ENCODE results near the gene SPTBN1. TPM values are rescaled to one million over a fixed set of nuclear protein-coding genes. Genes with fewer than 3 reads are reported as not detected.

The SPTBN1 gene
- total RNA-seq, 1 experiment from 2014 or later: 146 TPM

DNA sequence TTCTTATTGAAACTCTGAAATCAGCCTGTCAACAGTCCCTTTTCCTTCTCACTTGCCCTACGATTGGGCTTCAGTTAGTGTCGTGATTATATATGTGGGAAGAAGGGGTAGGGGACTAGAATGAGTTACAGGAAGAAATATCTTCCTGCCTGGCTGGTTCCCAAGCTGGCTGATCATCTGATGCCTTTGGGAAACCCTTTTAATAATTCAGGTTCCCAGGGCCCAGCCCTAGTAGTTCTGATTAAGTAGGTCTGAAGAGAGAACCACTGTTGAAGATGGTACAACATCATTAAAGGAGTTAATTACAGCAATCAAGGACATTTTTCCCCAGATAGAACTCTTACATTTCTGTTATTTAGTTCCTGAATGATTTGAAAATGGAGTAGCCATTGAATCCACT, 157.3 kb downstream of the SPTBN1 start:
- Histone ChIP-seq H3K27me3 (replicated peaks; ENCODE audit: insufficient read depth, low read depth, low read length, poor library complexity) (no peaks in the 10 kb centered on the region), H3K9me3 (ENCODE audit: low read depth, low read length, poor library complexity, severe bottlenecking) (no peaks in the 10 kb centered on the region), H3K36me3 (ENCODE audit: insufficient read depth, low read length, poor library complexity, severe bottlenecking) (peaks cover 24% of the 10 kb centered on the region), H3K4me3 (ENCODE audit: low read depth, low read length, poor library complexity, severe bottlenecking) (no peak overlapping the region), H3K4me1 (ENCODE audit: insufficient read depth, low read length, poor library complexity, severe bottlenecking) (peaks cover 22% of the 10 kb centered on the region), H3K27ac (ENCODE audit: low read depth, low read length, poor library complexity, severe bottlenecking) (peak overlapping the region; percentile 61)
- TF ChIP-seq, protein P1, sequence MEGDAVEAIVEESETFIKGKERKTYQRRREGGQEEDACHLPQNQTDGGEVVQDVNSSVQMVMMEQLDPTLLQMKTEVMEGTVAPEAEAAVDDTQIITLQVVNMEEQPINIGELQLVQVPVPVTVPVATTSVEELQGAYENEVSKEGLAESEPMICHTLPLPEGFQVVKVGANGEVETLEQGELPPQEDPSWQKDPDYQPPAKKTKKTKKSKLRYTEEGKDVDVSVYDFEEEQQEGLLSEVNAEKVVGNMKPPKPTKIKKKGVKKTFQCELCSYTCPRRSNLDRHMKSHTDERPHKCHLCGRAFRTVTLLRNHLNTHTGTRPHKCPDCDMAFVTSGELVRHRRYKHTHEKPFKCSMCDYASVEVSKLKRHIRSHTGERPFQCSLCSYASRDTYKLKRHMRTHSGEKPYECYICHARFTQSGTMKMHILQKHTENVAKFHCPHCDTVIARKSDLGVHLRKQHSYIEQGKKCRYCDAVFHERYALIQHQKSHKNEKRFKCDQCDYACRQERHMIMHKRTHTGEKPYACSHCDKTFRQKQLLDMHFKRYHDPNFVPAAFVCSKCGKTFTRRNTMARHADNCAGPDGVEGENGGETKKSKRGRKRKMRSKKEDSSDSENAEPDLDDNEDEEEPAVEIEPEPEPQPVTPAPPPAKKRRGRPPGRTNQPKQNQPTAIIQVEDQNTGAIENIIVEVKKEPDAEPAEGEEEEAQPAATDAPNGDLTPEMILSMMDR (conservative IDR thresholded peaks at IDR 0.05; ENCODE audit: low read depth, low read length): no peak
- TF ChIP-seq EZH2 (IDR thresholded peaks at IDR 0.05; ENCODE audit: borderline replicate concordance, low read depth, low read length, poor library complexity, severe bottlenecking): no peak
- CTCF ChIA-PET: no interaction called here
- BruUV-seq (replicated peaks): no TSS peak
- DNase-seq (ENCODE audit: low spot score): peak; percentile 57
- POLR2A ChIA-PET (ENCODE audit: low non-redundant PET): no interaction called here
- intact Hi-C loops (cut with micrococcal nuclease; ENCODE audit: unreplicated experiment): no loop called here

DNA sequence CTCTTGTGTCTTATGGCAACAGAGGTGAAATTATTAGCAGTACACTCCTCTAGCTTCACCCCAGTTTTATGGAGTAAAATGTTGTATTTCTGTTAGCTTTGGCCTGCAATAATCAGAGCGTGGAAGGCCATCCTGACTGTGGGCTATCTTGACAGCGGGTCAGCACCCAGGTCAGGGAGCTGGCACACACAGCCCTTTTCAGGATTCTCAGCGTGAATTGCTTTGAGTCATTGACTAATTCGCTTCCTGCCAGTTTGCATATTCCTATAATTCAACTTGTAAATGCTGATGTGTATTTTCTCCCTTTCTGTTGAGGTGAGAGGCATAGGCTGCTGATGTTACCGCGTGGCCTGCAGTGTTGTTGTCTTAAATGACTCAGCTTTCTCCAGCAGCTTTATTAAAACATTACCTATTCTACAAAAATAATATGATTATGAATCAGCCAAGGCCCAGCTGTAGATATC, 157.7 kb downstream of the SPTBN1 start:
- no peaks in the 10 kb centered on the region for H3K27me3 ChIP-seq (replicated peaks; ENCODE audit: insufficient read depth, low read depth, low read length, poor library complexity)
- no peak for TF ChIP-seq EZH2 (IDR thresholded peaks at IDR 0.05; ENCODE audit: borderline replicate concordance, low read depth, low read length, poor library complexity, severe bottlenecking)
- TF ChIP-seq, protein P1 (conservative IDR thresholded peaks at IDR 0.05; ENCODE audit: low read depth, low read length): no peak
- BruUV-seq (replicated peaks): no TSS peak
- POLR2A ChIA-PET (ENCODE audit: low non-redundant PET): no interaction called here
- DNase-seq (ENCODE audit: low spot score): peak; percentile 33
- intact Hi-C loops (cut with micrococcal nuclease; ENCODE audit: unreplicated experiment): no loop called here
- CTCF ChIA-PET: no interaction called here
- H3K9me3 ChIP-seq (ENCODE audit: low read depth, low read length, poor library complexity, severe bottlenecking): no peaks in the 10 kb centered on the region
- peaks cover 24% of the 10 kb centered on the region for H3K36me3 ChIP-seq (ENCODE audit: insufficient read depth, low read length, poor library complexity, severe bottlenecking)
- H3K4me3 ChIP-seq (ENCODE audit: low read depth, low read length, poor library complexity, severe bottlenecking): no peak overlapping the region
- peak overlapping the region; percentile 61 for H3K27ac ChIP-seq (ENCODE audit: low read depth, low read length, poor library complexity, severe bottlenecking)
- H3K4me1 ChIP-seq (ENCODE audit: insufficient read depth, low read length, poor library complexity, severe bottlenecking): peaks cover 22% of the 10 kb centered on the region

DNA sequence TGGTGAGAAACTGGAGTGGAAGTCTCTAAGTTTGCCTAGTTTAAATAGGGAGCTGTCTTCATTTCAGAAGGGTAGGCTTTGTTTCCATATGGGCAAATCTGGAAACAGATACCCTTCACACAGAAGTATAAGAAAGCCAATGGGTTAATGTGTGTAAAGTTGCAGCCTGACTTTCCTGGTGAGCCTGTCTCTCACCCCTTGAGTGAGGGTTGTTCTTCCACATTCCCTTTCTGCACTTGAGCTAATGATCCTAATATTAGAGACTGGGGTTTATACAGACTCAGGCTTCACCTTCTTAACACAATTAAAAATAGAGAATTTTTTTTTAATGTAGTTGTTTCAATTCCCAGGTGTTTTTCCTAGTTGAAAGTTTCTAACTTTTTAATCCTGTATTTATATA, 158.7 kb downstream of the SPTBN1 start:
- peaks cover 24% of the 10 kb centered on the region for H3K36me3 ChIP-seq (ENCODE audit: insufficient read depth, low read length, poor library complexity, severe bottlenecking)

More for the DNA sequence above, 158.7 kb downstream of the SPTBN1 start:
- intact Hi-C loops (cut with micrococcal nuclease; ENCODE audit: unreplicated experiment): no loop called here
- ChIA-PET POLR2A (ENCODE audit: low non-redundant PET) (no interaction called here), CTCF (no interaction called here)
- Histone ChIP-seq H3K27ac (ENCODE audit: low read depth, low read length, poor library complexity, severe bottlenecking) (peak overlapping the region; percentile 61), H3K9me3 (ENCODE audit: low read depth, low read length, poor library complexity, severe bottlenecking) (no peaks in the 10 kb centered on the region), H3K4me3 (ENCODE audit: low read depth, low read length, poor library complexity, severe bottlenecking) (no peak overlapping the region), H3K27me3 (replicated peaks; ENCODE audit: insufficient read depth, low read depth, low read length, poor library complexity) (no peaks in the 10 kb centered on the region), H3K4me1 (ENCODE audit: insufficient read depth, low read length, poor library complexity, severe bottlenecking) (peaks cover 22% of the 10 kb centered on the region)
- no TSS peak for BruUV-seq (replicated peaks)
- TF ChIP-seq, protein P1 (conservative IDR thresholded peaks at IDR 0.05; ENCODE audit: low read depth, low read length): no peak
- no peak for TF ChIP-seq EZH2 (IDR thresholded peaks at IDR 0.05; ENCODE audit: borderline replicate concordance, low read depth, low read length, poor library complexity, severe bottlenecking)
- no peak for DNase-seq (ENCODE audit: low spot score)

Data from A673 (cell line).